Breast epithelium (tissue), 4 donors: ENCODE data around the gene RAP2B. TPM values are rescaled to one million over a fixed set of nuclear protein-coding genes. Genes with fewer than 3 reads are reported as not detected.
"Not testable (repeated sequence)": the region's sequence is repeated elsewhere in the genome, so short reads cannot be mapped to it uniquely, and the experiment has no call there.

Source experiments
- DNase-seq, 2 donors: peaks; one replicate each; pipeline ENCODE4 v3.0.0-alpha.2; 2019; ENCODE audit warnings: low spot score in 2 of 2
- H3K27ac ChIP-seq, 2 donors: fragments of 200-600 bp; sonication (generic) in 1 of 2; one replicate each; pipeline ENCODE4 v1.5.1; 2016 to 2019; ENCODE audit warnings: mild to moderate bottlenecking in 1 of 2
- H3K27me3 ChIP-seq, 2 donors: fragments of 200-600 bp; sonication (generic) in 1 of 2; one replicate each; pipeline versions ENCODE4 v1.5.1 to v1.6.0; 2017 to 2019; ENCODE audit warnings: control low read depth in 1 of 2, mild to moderate bottlenecking in 1 of 2
- H3K36me3 ChIP-seq: fragments of 200-600 bp; one replicate; pipeline ENCODE4 v1.5.1; 2019
- H3K4me1 ChIP-seq, 2 donors: fragments of 200-600 bp; sonication (generic); one replicate each; pipeline ENCODE4 v1.5.1; 2016 to 2019; ENCODE audit warnings: control low read depth in 1 of 2
- H3K4me3 ChIP-seq, 3 donors: fragments of 200-600 bp; sonication (generic); 1 replicate in 2 of 3; 2 replicates in 1 of 3; pipeline ENCODE4 v1.5.1; 2016 to 2019; ENCODE audit warnings: mild to moderate bottlenecking in 3 of 3, moderate library complexity in 2 of 3
- H3K9me3 ChIP-seq, 2 donors: fragments of 200-600 bp; sonication (generic) in 1 of 2; one replicate each; pipeline ENCODE4 v1.5.1; 2016 to 2019; ENCODE audit warnings: control low read depth in 1 of 2
- CTCF ChIP-seq, 3 donors: fragments of 450-650 bp; IDR thresholded peaks; one replicate each; pipeline ENCODE4 v1.5.1; 2016 to 2017; ENCODE audit warnings: antibody characterized with exemption in 3 of 3, mild to moderate bottlenecking in 3 of 3, moderate library complexity in 3 of 3
- POLR2A ChIP-seq: fragments of 450-650 bp; IDR thresholded peaks from one replicate; pipeline ENCODE4 v1.6.1; 2016; ENCODE audit warnings: antibody characterized with exemption, mild to moderate bottlenecking, moderate library complexity
- POLR2AphosphoS5 ChIP-seq, 3 donors: sonication (generic); formaldehyde crosslinking; IDR thresholded peaks; one replicate each; pipeline ENCODE4 v1.6.1; 2017; ENCODE audit warnings: antibody characterized with exemption in 3 of 3
- intact Hi-C: fragments of 100-400 bp; cut with DNase I; formaldehyde crosslinking; loops from one replicate; pipeline ENCODE4 v1.15.1; 2023; ENCODE audit warnings: low total_unique reads
- total RNA-seq, 3 donors: library from RNA; depleted of rRNA; stranded (reverse); fragments of >200 nt; gene quantifications; one replicate each; pipeline ENCODE4 v1.1.0, GENCODE V29; 2016

RAP2B gene
- total RNA-seq, 3 donors from 2014 or later: 6.6 to 21.0 (median 13.5) TPM

GRCh38 chr3:153182501-153183293, 20.7 kb downstream of the RAP2B start:
- TF ChIP-seq POLR2AphosphoS5 (IDR thresholded peaks at IDR 0.05) (no peak), CTCF (IDR thresholded peaks at IDR 0.05) (no peak), POLR2A (no peak)
- Histone ChIP-seq H3K4me1 (no peaks in the 10 kb centered on the region), H3K27me3 (no peaks in the 10 kb centered on the region), H3K4me3 (no peak overlapping the region), H3K27ac (no peak overlapping the region), H3K9me3 (no peaks in the 10 kb centered on the region), H3K36me3 (no peaks in the 10 kb centered on the region)
- intact Hi-C loops: no loop called here
- no peak for DNase-seq

GRCh38 chr3:153190923-153191322, 28.9 kb downstream of the RAP2B start:
- no peak for TF ChIP-seq POLR2AphosphoS5 (IDR thresholded peaks at IDR 0.05)
- no peak for TF ChIP-seq POLR2A
- TF ChIP-seq CTCF (IDR thresholded peaks at IDR 0.05): no peak
- H3K4me1 ChIP-seq: no peaks in the 10 kb centered on the region
- no peaks in the 10 kb centered on the region for H3K36me3 ChIP-seq
- H3K9me3 ChIP-seq: no peaks in the 10 kb centered on the region
- no peaks in the 10 kb centered on the region for H3K27me3 ChIP-seq
- H3K4me3 ChIP-seq: no peak overlapping the region
- intact Hi-C loops: no loop called here
- H3K27ac ChIP-seq: no peak overlapping the region
- no peak for DNase-seq

GRCh38 chr3:153192327-153192726, 30.3 kb downstream of the RAP2B start:
- Histone ChIP-seq H3K36me3 (no peaks in the 10 kb centered on the region), H3K4me1 (no peaks in the 10 kb centered on the region), H3K27ac (no peak overlapping the region), H3K27me3 (no peaks in the 10 kb centered on the region), H3K9me3 (no peaks in the 10 kb centered on the region), H3K4me3 (no peak overlapping the region)
- DNase-seq: no peak
- TF ChIP-seq POLR2AphosphoS5 (IDR thresholded peaks at IDR 0.05): no peak
- no peak for TF ChIP-seq POLR2A
- intact Hi-C loops: no loop called here

- DNase-seq, H3K9me3 ChIP-seq, H3K27ac ChIP-seq, H3K36me3 ChIP-seq, H3K4me3 ChIP-seq, intact Hi-C loops, H3K4me1 ChIP-seq, H3K27me3 ChIP-seq: not testable (repeated sequence)
Measured at GRCh38 chr3:153193786-153194476, 31.9 kb downstream of the RAP2B start.

- DNase-seq: no peak
- TF ChIP-seq POLR2AphosphoS5 (IDR thresholded peaks at IDR 0.05): no peak
- no peak for TF ChIP-seq POLR2A
- TF ChIP-seq CTCF (IDR thresholded peaks at IDR 0.05): no peak
- Histone ChIP-seq H3K36me3 (no peaks in the 10 kb centered on the region), H3K27me3 (no peaks in the 10 kb centered on the region), H3K27ac (no peak overlapping the region), H3K4me3 (no peak overlapping the region), H3K4me1 (no peaks in the 10 kb centered on the region), H3K9me3 (no peaks in the 10 kb centered on the region)
- intact Hi-C loops: no loop called here
Measured at GRCh38 chr3:153195349-153195879, 33.4 kb downstream of the RAP2B start.

- TF ChIP-seq POLR2A: no peak
- TF ChIP-seq CTCF (IDR thresholded peaks at IDR 0.05): no peak
- no peak for TF ChIP-seq POLR2AphosphoS5 (IDR thresholded peaks at IDR 0.05)
- no peak for DNase-seq
- Histone ChIP-seq H3K4me1 (no peaks in the 10 kb centered on the region), H3K27ac (no peak overlapping the region), H3K9me3 (no peaks in the 10 kb centered on the region), H3K36me3 (no peaks in the 10 kb centered on the region), H3K4me3 (no peak overlapping the region), H3K27me3 (no peaks in the 10 kb centered on the region)
- intact Hi-C loops: no loop called here
Measured at GRCh38 chr3:153209596-153209995, 47.6 kb downstream of the RAP2B start.
